Erythroblast (primary cell): Measurements from ENCODE around the gene CGB7.
"Not testable (repeated sequence)": the region's sequence is repeated elsewhere in the genome, so short reads cannot be mapped to it uniquely, and the experiment has no call there.

ENCODE experiments used
- GATA1 ChIP-seq: IDR thresholded peaks from 2 replicates; pipeline ENCODE4 v1.6.1; 2011; ENCODE audit warnings: low read depth, mild to moderate bottlenecking, control low read depth, low read length, moderate library complexity
- POLR2A ChIP-seq: IDR thresholded peaks from 2 replicates; pipeline ENCODE4 v1.6.1; 2011; ENCODE audit warnings: mild to moderate bottlenecking, low read length

DNA sequence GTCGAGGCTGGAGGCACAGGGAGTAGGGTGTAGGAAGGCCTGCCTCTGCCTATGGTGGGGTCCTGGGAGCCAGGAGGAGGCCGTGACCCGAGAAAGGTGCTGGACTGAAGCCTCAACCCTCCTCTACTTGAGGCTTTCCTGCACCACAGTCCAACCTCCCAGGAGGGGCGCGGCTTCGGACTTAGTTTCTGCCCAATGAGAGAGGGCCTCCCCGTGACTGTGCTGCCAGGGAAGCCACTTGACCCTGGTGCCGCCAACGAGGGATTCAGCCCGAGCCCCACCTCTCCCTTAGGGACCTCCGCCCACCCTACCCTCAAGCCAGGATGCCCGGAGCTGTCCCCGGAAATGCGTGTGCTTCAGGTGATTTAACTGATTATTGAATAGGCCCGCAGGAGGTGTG, 33.3 kb downstream of the CGB7 start, which contains the start of gene CGB3:
- TF ChIP-seq POLR2A, GATA1: not testable (repeated sequence)
